ENCODE data around the gene GPER1.

DNA sequence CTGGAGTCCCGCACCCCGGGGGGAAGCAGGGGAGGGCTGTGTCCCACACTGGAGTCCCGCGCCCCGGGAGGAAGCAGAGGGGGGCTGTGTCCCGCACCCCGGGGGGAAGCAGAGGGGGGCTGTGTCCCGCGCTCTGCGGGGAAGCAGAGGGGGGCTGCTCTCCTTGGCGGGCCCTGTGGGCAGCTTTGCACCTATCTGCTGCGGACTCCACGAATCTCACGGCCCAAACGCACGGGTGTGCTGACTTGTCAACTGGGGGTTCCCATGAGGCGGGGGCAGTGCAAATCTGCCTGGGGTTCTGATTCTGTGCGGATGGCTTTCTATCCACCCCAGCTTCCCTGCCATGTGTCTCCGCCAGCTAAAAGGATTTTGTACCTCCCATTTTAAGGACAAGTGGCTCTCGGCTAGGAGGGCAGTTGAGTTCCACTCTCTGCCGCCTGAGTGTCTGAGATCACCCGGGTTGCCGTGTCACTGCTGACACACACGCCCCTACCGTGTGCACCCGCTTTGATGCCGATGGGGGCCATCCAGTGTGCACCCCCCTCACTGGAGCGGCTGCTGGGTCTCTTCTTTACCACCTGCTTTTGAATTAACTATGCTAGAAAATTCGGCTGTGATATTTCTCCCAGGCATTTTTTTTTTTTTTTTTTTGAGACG, 20.5 kb downstream of the GPER1 start:
- TF ChIP-seq POLR2A (IDR thresholded peaks at IDR 0.05; ENCODE audit: low read length): no peak
- TF ChIP-seq GATA1 (IDR thresholded peaks at IDR 0.05; ENCODE audit: low read depth, low read length): no peak

Data from erythroblast (primary cell).